T47D (cell line): Measurements from ENCODE around the gene CTIF.

Source experiments
- DNase-seq, 2 experiments: peaks; one replicate each; pipeline versions ENCODE4 v3.0.0 to v3.0.0-alpha.2; 2011 to 2012; ENCODE audit warnings: low read depth in 1 of 2, low spot score in 1 of 2
- JUND ChIP-seq: IDR thresholded peaks from 2 replicates; pipeline ENCODE4 v1.6.1; 2012; ENCODE audit warnings: low read depth
- in situ Hi-C: cut with HindIII; loops from 2 replicates; pipeline ENCODE4 v1.10.0; 2016; ENCODE audit warnings: low sequenced_read_pairs, low pct_unique_long_range_greater_than_20kb

Gene CTIF

GRCh38 chr18:48904847-48905394 is 366.1 kb downstream of the CTIF start:
- in situ Hi-C loops, result no loop called here
- DNase-seq, result no peak

GRCh38 chr18:48905513-48905912 is 366.7 kb downstream of the CTIF start:
- DNase-seq, result no peak
- TF ChIP-seq JUND, result no peak
- in situ Hi-C loops, result no loop called here

More at GRCh38 chr18:48904847-48905394, 366.1 kb downstream of the CTIF start:
- TF ChIP-seq JUND, result no peak

- no peak for TF ChIP-seq JUND
- no peak for DNase-seq
- in situ Hi-C loops, result no loop called here
These were observed 370.1 kb downstream of the CTIF start for GRCh38 chr18:48908916-48909315.

DNA sequence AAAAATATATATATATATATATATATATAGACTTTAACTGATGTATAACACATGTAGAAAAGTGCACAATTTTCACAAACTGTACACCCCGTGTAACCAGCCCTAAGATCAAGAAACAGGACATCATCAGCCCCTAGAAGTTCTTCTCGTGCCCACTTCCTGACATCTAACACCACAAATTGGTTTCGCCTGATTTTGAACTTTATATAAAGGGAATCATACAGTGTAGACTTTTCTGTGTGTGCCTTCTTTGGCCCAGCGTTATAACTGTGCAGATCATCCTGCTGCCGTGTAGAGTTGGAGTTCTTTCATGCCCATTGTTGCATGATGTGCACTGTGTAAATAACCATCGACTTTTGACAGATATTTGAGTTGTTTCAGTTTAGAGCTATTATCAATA is 370.9 kb downstream of the CTIF start:
- no peak for TF ChIP-seq JUND
- DNase-seq, result no peak
- in situ Hi-C loops, result no loop called here

DNA sequence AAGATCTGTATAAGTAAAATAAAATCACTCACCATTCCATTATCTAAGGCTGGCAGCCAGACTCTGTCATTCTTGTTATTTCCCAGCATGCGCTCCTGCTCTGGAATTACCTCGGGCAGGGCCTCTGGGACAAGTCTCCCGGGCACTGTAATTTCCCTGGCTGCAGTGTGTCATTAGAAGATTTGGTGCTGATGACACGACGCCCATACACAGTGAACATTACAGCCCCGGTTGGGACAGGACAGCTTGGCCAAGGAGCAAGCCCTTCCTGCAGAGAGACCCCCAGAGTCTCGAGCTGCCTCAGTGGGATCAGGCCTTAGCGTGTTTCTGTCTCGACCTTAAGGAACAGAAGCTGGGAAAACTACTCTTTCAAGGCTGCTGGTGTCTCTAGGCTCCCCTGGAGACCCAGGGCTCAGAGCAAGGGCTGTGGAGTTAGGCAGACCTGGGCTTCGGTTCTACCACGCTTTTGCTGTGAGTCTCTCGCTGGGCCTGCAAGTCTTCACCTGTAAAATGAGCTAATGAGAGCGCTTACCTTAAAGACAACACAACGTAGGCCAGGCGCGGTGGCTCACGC is 372.2 kb downstream of the CTIF start:
- no peak for TF ChIP-seq JUND
- no peak for DNase-seq
- in situ Hi-C loops, result no loop called here
